Right lobe of liver (tissue), 4 donors: ENCODE data around the gene RNF113A.

Experiments used
- CTCF ChIP-seq, 4 donors: fragments of 200-600 bp in 3 of 4; fragments of 450-650 bp in 1 of 4; IDR thresholded peaks; one replicate each; pipeline versions ENCODE4 v1.5.1 to v1.8.0; 2016 to 2022; ENCODE audit warnings: antibody characterized with exemption in 4 of 4, mild to moderate bottlenecking in 2 of 4
- POLR2A ChIP-seq: fragments of 450-650 bp; IDR thresholded peaks from one replicate; pipeline ENCODE4 v1.6.1; 2017; ENCODE audit warnings: antibody characterized with exemption, mild to moderate bottlenecking
- donor health status: DM: no; HTN: no; CAD: no.
- donor health status: DM: no; HTN: no; CAD: no.
- donor health status: DM: no; HTN: yes; CAD: no.

GRCh38 chrX:119878740-119879139 lies 7.2 kb upstream of the RNF113A start:
- TF ChIP-seq CTCF (IDR thresholded peaks at IDR 0.05) (no peak), POLR2A (no peak)
